IgD-negative memory B cell (primary cell): ENCODE results near the gene SLC43A2. TPM values are rescaled to one million over a fixed set of nuclear protein-coding genes. Genes with fewer than 3 reads are reported as not detected.

Experiments
- H3K27ac Mint-ChIP-seq, 3 donors: one replicate each; pipeline ENCODE4 v1.8.0; 2020 to 2022; ENCODE audit warnings: mild to moderate bottlenecking in 3 of 3, mixed read lengths in 3 of 3, moderate library complexity in 1 of 3
- H3K27me3 Mint-ChIP-seq: one replicate; pipeline ENCODE4 v1.8.0; 2021; ENCODE audit warnings: mixed read lengths
- H3K36me3 Mint-ChIP-seq: one replicate; pipeline ENCODE4 v1.8.0; 2020; ENCODE audit warnings: mild to moderate bottlenecking, mixed read lengths
- H3K4me1 Mint-ChIP-seq, 3 donors: one replicate each; pipeline ENCODE4 v1.8.0; 2020 to 2022; ENCODE audit warnings: mixed read lengths in 3 of 3, mild to moderate bottlenecking in 1 of 3
- H3K4me3 Mint-ChIP-seq, 4 donors: one replicate each; pipeline ENCODE4 v1.8.0; 2020 to 2022; ENCODE audit warnings: mild to moderate bottlenecking in 4 of 4, mixed read lengths in 4 of 4, moderate library complexity in 3 of 4
- H3K9me3 Mint-ChIP-seq, 3 donors: one replicate each; pipeline ENCODE4 v1.8.0; 2020 to 2021; ENCODE audit warnings: mixed read lengths in 3 of 3, mild to moderate bottlenecking in 1 of 3
- polyA plus RNA-seq: library from polyadenylated mRNA; unstranded; fragments of 300-500 nt; fragmentation: Illumina TruSeq; gene quantifications from one replicate; pipeline ENCODE4 v1.2.3, GENCODE V29; 2021

SLC43A2 gene
- polyA plus RNA-seq, 1 donor from 2014 or later = 27.3 TPM

- Mint-ChIP-seq H3K4me1 (peaks cover 7 to 10% (median 9%) of the 10 kb centered on the region in 3 donors), H3K9me3 (no peaks in the 10 kb centered on the region), H3K27ac (peak overlapping the region in 1 of 3 donors; percentile 62)
Measured at GRCh38 chr17:1647802-1648171, 19.2 kb upstream of the SLC43A2 start.

GRCh38 chr17:1646199-1646875 is 17.7 kb upstream of the SLC43A2 start:
- Mint-ChIP-seq H3K27ac (peak overlapping the region in 1 of 3 donors; percentile 75), H3K36me3 (no peaks in the 10 kb centered on the region), H3K9me3 (no peaks in the 10 kb centered on the region), H3K27me3 (no peaks in the 10 kb centered on the region), H3K4me1 (peaks cover 7 to 10% (median 9%) of the 10 kb centered on the region in 3 donors), H3K4me3 (peak overlapping the region in 2 of 4 donors; percentile 57 to 76)

More at GRCh38 chr17:1647802-1648171, 19.2 kb upstream of the SLC43A2 start:
- H3K4me3 Mint-ChIP-seq = peak overlapping the region in 2 of 4 donors; percentile 76 to 84
- no peaks in the 10 kb centered on the region for H3K27me3 Mint-ChIP-seq
- no peaks in the 10 kb centered on the region for H3K36me3 Mint-ChIP-seq

GRCh38 chr17:1645207-1646171 is 16.9 kb upstream of the SLC43A2 start, which contains the start of gene SCARF1:
Gene SCARF1 (minus strand): TSS chr17:1645732. CDS start chr17:1645697, 35 bp downstream.
- Mint-ChIP-seq H3K27ac (peak within 1 kb of the TSS; percentile 78 to 98 (median 82)), H3K4me1 (peaks cover 7 to 12% (median 10%) of the 10 kb centered on the region in 3 donors), H3K9me3 (no peaks in the 10 kb centered on the region), H3K27me3 (no peaks in the 10 kb centered on the region), H3K36me3 (no peaks in the 10 kb centered on the region), H3K4me3 (peak within 1 kb of the TSS; percentile 75 to 96 (median 88))

DNA sequence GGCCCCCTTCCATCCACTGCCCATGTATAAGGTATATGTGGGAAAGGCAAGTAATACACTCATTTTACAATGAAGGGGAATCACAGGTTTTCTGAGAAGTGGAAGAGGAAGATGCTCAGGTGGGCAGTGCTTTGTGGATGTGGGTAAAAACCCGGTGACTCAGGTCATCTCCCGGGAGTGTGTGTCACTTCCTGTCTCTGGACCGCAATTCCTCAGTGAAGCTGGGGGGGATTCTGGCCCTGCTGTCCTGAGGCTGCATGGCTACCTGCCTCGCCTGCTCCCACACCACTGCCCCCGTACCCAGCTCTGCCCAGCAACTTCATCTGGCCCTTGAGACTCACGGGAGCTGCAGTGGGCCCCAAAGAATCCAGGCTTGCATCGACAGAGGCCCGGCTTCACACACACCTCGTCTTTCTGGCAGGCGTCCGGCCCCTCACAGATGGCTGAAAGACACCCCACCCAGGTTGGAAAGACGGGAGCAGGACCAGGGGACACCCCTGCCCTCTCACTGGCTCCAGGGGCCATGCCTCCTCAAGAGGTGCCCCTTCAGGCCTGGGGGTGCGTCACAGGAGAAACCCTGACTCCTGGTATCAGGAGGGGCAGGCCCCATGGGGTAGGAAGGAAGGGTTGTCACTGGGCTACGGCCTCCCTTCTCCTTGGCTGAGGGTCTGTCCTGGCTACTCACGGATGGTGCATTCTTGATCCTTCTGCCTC is 16.0 kb upstream of the SLC43A2 start:
- H3K4me3 Mint-ChIP-seq = peak overlapping the region; percentile 75 to 96 (median 88)
- peaks cover 7 to 12% (median 10%) of the 10 kb centered on the region in 3 donors for H3K4me1 Mint-ChIP-seq
- peak overlapping the region; percentile 78 to 98 (median 82) for H3K27ac Mint-ChIP-seq
- H3K36me3 Mint-ChIP-seq = no peaks in the 10 kb centered on the region
- no peaks in the 10 kb centered on the region for H3K9me3 Mint-ChIP-seq
- H3K27me3 Mint-ChIP-seq = no peaks in the 10 kb centered on the region

DNA sequence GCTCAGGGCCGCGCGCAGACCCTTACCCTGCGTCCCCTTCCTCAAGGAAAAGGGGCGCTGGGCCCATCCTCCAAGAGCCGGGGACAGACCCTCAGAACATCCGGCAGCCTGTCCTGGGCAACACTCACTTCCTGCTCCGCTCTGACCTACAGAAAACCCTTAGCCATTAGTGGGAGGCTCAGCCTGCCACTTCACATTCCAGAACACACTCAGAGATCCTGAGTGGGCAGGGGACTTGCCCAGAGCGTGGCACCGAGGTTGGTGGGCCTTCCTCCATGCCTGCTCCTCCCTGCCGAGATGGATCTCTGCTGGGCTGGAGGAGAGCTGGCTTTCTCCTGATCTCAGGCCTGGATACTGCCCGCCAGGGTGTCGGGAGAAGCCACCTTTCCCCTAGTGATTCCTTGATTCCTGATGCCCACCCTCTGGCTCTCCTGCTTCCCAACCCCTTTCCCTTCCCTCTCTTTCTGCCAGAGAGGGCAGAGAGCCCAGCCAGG is 15.4 kb upstream of the SLC43A2 start:
- H3K36me3 Mint-ChIP-seq = no peaks in the 10 kb centered on the region
- peak overlapping the region; percentile 75 to 96 (median 88) for H3K4me3 Mint-ChIP-seq
- no peaks in the 10 kb centered on the region for H3K9me3 Mint-ChIP-seq
- H3K4me1 Mint-ChIP-seq = peaks cover 7 to 12% (median 10%) of the 10 kb centered on the region in 3 donors
- no peaks in the 10 kb centered on the region for H3K27me3 Mint-ChIP-seq
- H3K27ac Mint-ChIP-seq = peak overlapping the region; percentile 78 to 98 (median 82)

- peak overlapping the region in 1 of 3 donors; percentile 82 for H3K27ac Mint-ChIP-seq
- H3K27me3 Mint-ChIP-seq = no peaks in the 10 kb centered on the region
- H3K4me1 Mint-ChIP-seq = peaks cover 7 to 12% (median 10%) of the 10 kb centered on the region in 3 donors
- H3K4me3 Mint-ChIP-seq = peak overlapping the region in 2 of 4 donors; percentile 75 to 82
- no peaks in the 10 kb centered on the region for H3K9me3 Mint-ChIP-seq
- H3K36me3 Mint-ChIP-seq = no peaks in the 10 kb centered on the region
Measured at GRCh38 chr17:1643293-1643998, 14.8 kb upstream of the SLC43A2 start.

DNA sequence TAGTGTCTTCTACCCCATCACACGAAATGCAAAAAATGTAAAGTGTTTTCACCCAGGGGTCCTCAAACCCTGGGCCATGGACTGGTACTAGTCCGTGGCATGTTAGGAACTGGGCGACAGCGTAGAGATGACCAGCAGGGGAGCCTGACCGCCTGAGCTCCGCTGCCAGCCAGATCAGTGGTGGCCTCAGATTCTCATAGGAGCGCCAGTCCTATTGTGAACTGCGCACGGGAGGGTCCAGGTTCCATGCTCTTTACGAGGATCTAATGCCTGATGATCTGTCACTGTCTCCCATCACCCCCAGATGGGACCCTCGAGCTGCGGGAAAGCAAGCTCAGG is 12.4 kb upstream of the SLC43A2 start:
- Mint-ChIP-seq H3K9me3 (no peaks in the 10 kb centered on the region), H3K27me3 (no peaks in the 10 kb centered on the region), H3K27ac (peak overlapping the region in 2 of 3 donors; percentile 51 to 90), H3K4me3 (peak overlapping the region in 1 of 4 donors; percentile 69), H3K36me3 (no peaks in the 10 kb centered on the region), H3K4me1 (peaks cover 7 to 14% (median 12%) of the 10 kb centered on the region in 3 donors)

DNA sequence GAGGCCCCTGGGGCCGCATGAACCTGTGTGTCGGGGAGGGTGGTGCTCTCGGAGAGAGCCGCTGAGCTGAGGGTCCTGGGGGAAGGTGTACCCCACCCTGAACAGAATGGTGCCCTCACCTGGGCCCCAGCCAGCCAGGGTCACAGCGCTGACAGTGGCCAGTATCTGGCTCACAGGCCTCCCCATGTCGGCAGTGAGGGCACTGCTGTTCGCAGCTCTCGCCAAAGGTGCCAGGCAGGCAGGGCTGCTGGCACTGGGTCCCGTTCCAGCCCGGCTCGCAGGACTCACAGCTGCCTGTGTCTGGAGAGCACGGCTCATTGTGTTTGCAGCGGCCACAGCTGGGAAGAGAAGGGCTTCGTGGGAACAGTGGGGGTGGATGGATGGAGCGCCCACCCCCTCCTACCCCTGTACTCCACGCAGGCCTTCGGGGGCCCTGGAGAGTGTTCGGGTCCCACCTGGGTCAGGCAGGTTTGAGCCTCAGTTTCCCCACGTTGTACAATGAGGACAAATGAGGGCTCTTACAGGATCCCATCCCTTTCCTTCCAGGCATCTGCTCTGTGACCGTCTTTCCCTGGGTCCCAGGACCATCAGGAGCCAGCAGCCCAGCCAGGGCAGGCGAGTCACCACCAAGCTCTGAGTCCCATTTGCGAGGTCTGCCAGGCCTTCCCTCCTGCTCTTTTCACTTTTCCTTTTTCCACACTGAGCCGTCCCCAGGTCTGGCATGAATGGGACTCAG is 11.9 kb upstream of the SLC43A2 start:
- no peaks in the 10 kb centered on the region for H3K36me3 Mint-ChIP-seq
- peak overlapping the region in 1 of 4 donors; percentile 69 for H3K4me3 Mint-ChIP-seq
- no peaks in the 10 kb centered on the region for H3K9me3 Mint-ChIP-seq
- H3K27me3 Mint-ChIP-seq = no peaks in the 10 kb centered on the region
- peak overlapping the region in 2 of 3 donors; percentile 51 to 90 for H3K27ac Mint-ChIP-seq
- peaks cover 7 to 17% (median 12%) of the 10 kb centered on the region in 3 donors for H3K4me1 Mint-ChIP-seq

DNA sequence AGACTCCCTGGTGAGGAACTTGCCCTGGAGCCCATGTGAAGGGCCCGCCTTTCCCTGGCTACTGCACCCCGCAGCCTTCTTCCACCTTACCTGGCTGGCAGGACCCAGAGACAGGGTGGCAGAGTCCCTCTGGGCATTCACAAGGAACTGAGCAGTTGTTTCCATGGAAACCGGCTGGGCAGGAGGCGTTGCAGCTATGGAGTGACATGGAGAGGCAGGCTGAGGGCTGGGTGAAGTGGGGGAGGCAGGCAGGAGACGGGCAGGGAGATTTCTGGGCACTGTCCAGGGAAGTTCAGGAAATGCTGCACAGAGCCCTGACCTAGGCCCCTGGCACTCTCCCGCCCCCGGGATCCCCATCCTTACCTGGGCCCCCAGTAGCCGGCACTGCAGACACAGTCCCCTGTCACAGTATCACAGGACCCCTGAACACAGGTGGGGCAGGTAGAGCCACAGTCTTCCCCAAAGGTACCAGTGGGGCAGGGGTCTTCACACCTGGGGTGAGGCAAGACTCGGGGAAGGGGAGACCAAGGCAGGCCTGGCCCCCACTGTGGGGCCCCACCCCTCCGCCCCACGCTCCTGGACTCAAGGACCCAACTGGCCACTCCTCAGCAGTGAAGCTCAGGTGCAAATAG is 11.0 kb upstream of the SLC43A2 start:
- Mint-ChIP-seq H3K4me1 (peaks cover 7 to 15% (median 10%) of the 10 kb centered on the region in 3 donors), H3K4me3 (no peak overlapping the region), H3K27ac (peak overlapping the region in 1 of 3 donors; percentile 80), H3K27me3 (no peaks in the 10 kb centered on the region), H3K36me3 (no peaks in the 10 kb centered on the region), H3K9me3 (no peaks in the 10 kb centered on the region)

GRCh38 chr17:1638624-1639300 is 10.1 kb upstream of the SLC43A2 start:
- H3K27me3 Mint-ChIP-seq = no peaks in the 10 kb centered on the region
- H3K4me1 Mint-ChIP-seq = peaks cover 0 to 7% (median 3%) of the 10 kb centered on the region in 3 donors
- H3K36me3 Mint-ChIP-seq = no peaks in the 10 kb centered on the region
- H3K9me3 Mint-ChIP-seq = no peaks in the 10 kb centered on the region
- peak overlapping the region in 2 of 3 donors; percentile 51 to 80 for H3K27ac Mint-ChIP-seq
- no peak overlapping the region for H3K4me3 Mint-ChIP-seq

GRCh38 chr17:1638171-1638590 is 9.5 kb upstream of the SLC43A2 start:
- Mint-ChIP-seq H3K9me3 (no peaks in the 10 kb centered on the region), H3K4me3 (peak overlapping the region in 1 of 4 donors; percentile 52), H3K4me1 (peaks cover 0 to 7% (median 3%) of the 10 kb centered on the region in 3 donors), H3K27me3 (no peaks in the 10 kb centered on the region), H3K36me3 (no peaks in the 10 kb centered on the region), H3K27ac (peak overlapping the region in 1 of 3 donors; percentile 2)

- Mint-ChIP-seq H3K27ac (peak overlapping the region in 2 of 3 donors; percentile 2 to 25), H3K27me3 (no peaks in the 10 kb centered on the region), H3K36me3 (no peaks in the 10 kb centered on the region), H3K4me3 (no peak overlapping the region), H3K4me1 (peaks cover 1 to 11% (median 4%) of the 10 kb centered on the region in 3 donors), H3K9me3 (no peaks in the 10 kb centered on the region)
Measured at GRCh38 chr17:1636732-1637285, 8.2 kb upstream of the SLC43A2 start.
